ENCODE data around the gene PPM1J. TPM values are rescaled to one million over a fixed set of nuclear protein-coding genes. Genes with fewer than 3 reads are reported as not detected.

Gene PPM1J
- total and polyA plus RNA-seq, 2 of the 8 experiments (the other 6 are each of a cell fraction or from before 2014, with no cell fraction given), result 19.4 to 31.6 TPM

DNA sequence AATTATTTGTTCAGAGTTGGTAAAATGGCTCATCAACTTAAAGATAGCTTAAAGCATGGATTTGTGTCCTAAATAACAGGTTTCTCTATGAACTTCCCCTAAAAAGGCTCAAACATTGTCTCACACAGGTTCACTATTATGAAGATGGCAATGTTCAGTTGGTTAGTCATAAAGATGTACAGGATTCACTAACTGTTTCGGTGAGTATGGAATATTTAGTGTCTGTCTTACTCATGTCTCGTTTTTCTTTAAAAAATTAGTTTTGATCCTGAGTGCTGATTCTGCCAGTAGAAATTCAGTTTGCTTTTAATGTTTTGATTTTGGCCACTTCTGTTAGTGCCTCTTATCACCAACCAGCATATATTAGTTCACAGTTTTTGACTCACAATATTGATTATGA, 48.2 kb downstream of the PPM1J start:
- CTCF ChIA-PET (ENCODE audit: partially characterized antibody), result no interaction called here
- H3K4ac ChIP-seq (replicated peaks; ENCODE audit: insufficient read length, low read depth, low read length), result no peak overlapping the region
- no peak overlapping the region for H2BK15ac ChIP-seq (ENCODE audit: low read length)
- no peaks in the 10 kb centered on the region for H3K9me3 ChIP-seq (ENCODE audit: insufficient read depth in 2 of 2, low read depth in 1 of 2, low read length in 1 of 2)
- WGBS, 2 experiments (ENCODE audit: extremely low coverage in 1 of 2, insufficient coverage in 1 of 2, insufficient read length in 1 of 2, insufficient replicate concordance in 2 of 2, low coverage in 1 of 2, low lambda C conversion rate in 2 of 2, missing lambda C conversion rate in 1 of 2), result 90% methylated on average over 2 of the region's 2 CpGs; no CpG with 5 or more reads in 1 of the 2 experiments
- H4K91ac ChIP-seq (replicated peaks; ENCODE audit: insufficient read length, low read length), result no peak overlapping the region
- H3K27me3 ChIP-seq (replicated peaks in 1 of 4; ENCODE audit: control insufficient read depth in 3 of 4, extremely low read depth in 1 of 4, insufficient read depth in 3 of 4, low read length in 3 of 4), result no peaks in the 10 kb centered on the region
- no peak overlapping the region for H3K14ac ChIP-seq (ENCODE audit: insufficient read length)
- H2AK5ac ChIP-seq (ENCODE audit: low read depth, low read length), result no peak overlapping the region
- no peaks in the 10 kb centered on the region for H3K23me2 ChIP-seq (ENCODE audit: low read depth, low read length)
- peaks cover 0 to 6% (median 2%) of the 10 kb centered on the region in 4 experiments; a peak in 3 of 7 replicates for H3K4me1 ChIP-seq (replicated peaks in 1 of 4; ENCODE audit: control insufficient read depth in 3 of 4, insufficient read depth in 4 of 4, low read length in 3 of 4)
- H4K20me1 ChIP-seq (replicated peaks in 1 of 2; ENCODE audit: control insufficient read depth in 1 of 2, insufficient read depth in 2 of 2, low read length in 2 of 2), result peaks cover 0 to 1% of the 10 kb centered on the region in 2 experiments
- DNase-seq (ENCODE audit: low read depth in 1 of 2, low spot score in 2 of 2) (no peak), FAIRE-seq (no peak)
- H3K23ac ChIP-seq (ENCODE audit: insufficient read length), result no peak overlapping the region
- H4K8ac ChIP-seq (ENCODE audit: extremely low read depth, insufficient read depth, low read length), result no peak overlapping the region
- no peak overlapping the region for H3K9ac ChIP-seq (replicated peaks in 1 of 4; ENCODE audit: extremely low read depth in 1 of 4, low read depth in 3 of 4, low read length in 3 of 4)
- no peak overlapping the region for H2BK12ac ChIP-seq (ENCODE audit: low read depth, low read length)
- H2BK5ac ChIP-seq (ENCODE audit: low read depth, low read length), result no peak overlapping the region
- no peak overlapping the region for H2BK120ac ChIP-seq (replicated peaks; ENCODE audit: low read depth, low read length)
- H3K56ac ChIP-seq (replicated peaks; ENCODE audit: insufficient read length, low read depth, low read length), result no peak overlapping the region
- no peaks in the 10 kb centered on the region for H3K79me1 ChIP-seq (ENCODE audit: low read depth, low read length)
- no peak overlapping the region for H3K4me2 ChIP-seq (ENCODE audit: insufficient read depth in 1 of 2, low read depth in 2 of 2, low read length in 2 of 2)
- no peak overlapping the region for H2BK20ac ChIP-seq (ENCODE audit: low read length)
- POLR2A ChIA-PET (ENCODE audit: partially characterized antibody), result interaction anchor here (0.7 kb wide), 1 partner anchor 43 kb away, joined by 3 read pairs; no protein-coding TSS in a partner anchor
- H3K79me2 ChIP-seq (ENCODE audit: control insufficient read depth in 1 of 2, insufficient read depth in 2 of 2, low read length in 2 of 2), result no peaks in the 10 kb centered on the region
- no peak overlapping the region for H3K27ac ChIP-seq (ENCODE audit: low read depth, low read length)
- no peak overlapping the region for H2AFZ ChIP-seq (ENCODE audit: low read length)
- TF ChIP-seq BACH1 (IDR thresholded peaks at IDR 0.05; ENCODE audit: low read length) (no peak), GTF2F1 (IDR thresholded peaks at IDR 0.05; ENCODE audit: borderline replicate concordance, low read depth, low read length) (no peak), CHD2 (IDR thresholded peaks at IDR 0.05; ENCODE audit: low read length) (no peak), SP1 (IDR thresholded peaks at IDR 0.05; ENCODE audit: low read depth, low read length) (no peak), NANOG (IDR thresholded peaks at IDR 0.05; ENCODE audit: insufficient read depth, low read depth, low read length, poor library complexity, severe bottlenecking) (no peak), CHD1 (IDR thresholded peaks at IDR 0.05; ENCODE audit: low read depth, low read length) (no peak), POLR2AphosphoS5 (IDR thresholded peaks at IDR 0.05; ENCODE audit: low read depth, low read length) (no peak), POLR2A (IDR thresholded peaks at IDR 0.05; ENCODE audit: control extremely low read depth in 1 of 2, low read depth in 2 of 2, low read length in 2 of 2) (no peak), RBBP5 (IDR thresholded peaks at IDR 0.05; ENCODE audit: borderline replicate concordance, low read depth, low read length) (no peak), BRCA1 (IDR thresholded peaks at IDR 0.05; ENCODE audit: low read depth, low read length) (no peak), JUN (IDR thresholded peaks at IDR 0.05; ENCODE audit: low read depth, low read length) (no peak), ASH2L (IDR thresholded peaks at IDR 0.05; ENCODE audit: low read length) (no peak), TEAD4 (IDR thresholded peaks at IDR 0.05; ENCODE audit: low read depth, low read length) (no peak)
- TF ChIP-seq, protein P1, sequence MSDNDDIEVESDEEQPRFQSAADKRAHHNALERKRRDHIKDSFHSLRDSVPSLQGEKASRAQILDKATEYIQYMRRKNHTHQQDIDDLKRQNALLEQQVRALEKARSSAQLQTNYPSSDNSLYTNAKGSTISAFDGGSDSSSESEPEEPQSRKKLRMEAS (IDR thresholded peaks at IDR 0.05), result no peak
- H3K18ac ChIP-seq (ENCODE audit: extremely low read depth, low read length), result no peak overlapping the region
- no peak overlapping the region for H3K4me3 ChIP-seq (ENCODE audit: extremely low read depth in 1 of 4, insufficient read depth in 2 of 4, low read depth in 3 of 4, low read length in 4 of 4)
- H3K36me3 ChIP-seq (ENCODE audit: control insufficient read depth in 2 of 4, insufficient read depth in 4 of 4, low read length in 3 of 4), result peaks cover 2 to 58% (median 24%) of the 10 kb centered on the region in 4 experiments; a peak in 6 of 8 replicates
- no peak overlapping the region for H4K5ac ChIP-seq (ENCODE audit: insufficient read length, low read depth, low read length)

All from H1 (cell line).